GM23338 (cell line): Measurements from ENCODE around the gene XXYLT1.

ENCODE experiments used
- CREB1 ChIP-seq: fragments of 250-450 bp; sonication (Bioruptor Pico); IDR thresholded peaks from 2 replicates; pipeline ENCODE4 v1.5.0; 2020; ENCODE audit warnings: low read depth, mild to moderate bottlenecking, moderate library complexity
- EZH2 ChIP-seq: fragments of 200-600 bp; sonication (generic); IDR thresholded peaks from one replicate; pipeline ENCODE4 v1.8.0; 2017; ENCODE audit warnings: antibody characterized with exemption, mild to moderate bottlenecking, low read depth; ENCODE audit not compliant: unreplicated experiment
- EZH2phosphoT487 ChIP-seq: fragments of 200-600 bp; sonication (generic); IDR thresholded peaks from one replicate; pipeline ENCODE4 v1.8.1; 2018; ENCODE audit warnings: antibody characterized with exemption; ENCODE audit not compliant: unreplicated experiment
- JUNB ChIP-seq: IDR thresholded peaks from one replicate; pipeline ENCODE4 v1.6.1; 2016; ENCODE audit warnings: antibody characterized with exemption; ENCODE audit not compliant: unreplicated experiment
- POLR2AphosphoS5 ChIP-seq: IDR thresholded peaks from 2 replicates; pipeline ENCODE4 v1.6.1; 2016; ENCODE audit warnings: antibody characterized with exemption, low read depth
- ZNF331 ChIP-seq: fragments of 250-450 bp; sonication (Bioruptor Pico); IDR thresholded peaks from 2 replicates; pipeline ENCODE4 v1.5.0; 2020; ENCODE audit warnings: low read depth, mild to moderate bottlenecking, moderate library complexity
- TF ChIP-seq, protein P1 (sequence below), 2 experiments: fragments of 200-600 bp in 1 of 2; sonication (generic) in 1 of 2; conservative IDR thresholded peaks; 2 replicates each; pipeline versions ENCODE4 v1.5.1 to v1.6.1; 2016 to 2017; ENCODE audit warnings: antibody characterized with exemption in 2 of 2, low read depth in 2 of 2, mild to moderate bottlenecking in 2 of 2, moderate library complexity in 1 of 2
- TF ChIP-seq, protein P2 (sequence below): IDR thresholded peaks from one replicate; pipeline ENCODE4 v1.6.1; 2018; ENCODE audit warnings: antibody characterized with exemption; ENCODE audit not compliant: unreplicated experiment

DNA sequence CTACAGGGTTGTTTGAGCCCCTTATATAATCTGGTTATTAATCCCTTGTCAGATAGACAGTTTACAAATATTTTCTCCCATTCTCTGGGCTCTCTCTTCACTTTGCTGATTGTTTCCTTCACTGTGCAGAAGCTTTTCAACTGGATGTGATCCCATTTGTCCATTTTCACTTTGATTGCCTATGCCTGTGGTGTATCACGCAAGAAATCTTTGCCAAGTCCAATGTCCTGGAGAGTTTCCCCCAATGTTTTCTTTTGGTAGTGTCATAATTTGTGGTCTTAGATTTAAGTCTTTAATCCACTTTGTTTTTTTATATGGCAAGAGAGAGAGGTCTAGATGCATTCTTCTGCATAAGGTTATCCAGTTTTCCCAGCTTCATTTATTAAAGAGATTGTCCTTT, 40.7 kb downstream of the XXYLT1 start:
- TF ChIP-seq ZNF331 (CRISPR knock-in tag) (no peak), POLR2AphosphoS5 (no peak), EZH2phosphoT487 (no peak), EZH2 (no peak), CREB1 (CRISPR knock-in tag) (no peak), JUNB (no peak)
- TF ChIP-seq, protein P1, sequence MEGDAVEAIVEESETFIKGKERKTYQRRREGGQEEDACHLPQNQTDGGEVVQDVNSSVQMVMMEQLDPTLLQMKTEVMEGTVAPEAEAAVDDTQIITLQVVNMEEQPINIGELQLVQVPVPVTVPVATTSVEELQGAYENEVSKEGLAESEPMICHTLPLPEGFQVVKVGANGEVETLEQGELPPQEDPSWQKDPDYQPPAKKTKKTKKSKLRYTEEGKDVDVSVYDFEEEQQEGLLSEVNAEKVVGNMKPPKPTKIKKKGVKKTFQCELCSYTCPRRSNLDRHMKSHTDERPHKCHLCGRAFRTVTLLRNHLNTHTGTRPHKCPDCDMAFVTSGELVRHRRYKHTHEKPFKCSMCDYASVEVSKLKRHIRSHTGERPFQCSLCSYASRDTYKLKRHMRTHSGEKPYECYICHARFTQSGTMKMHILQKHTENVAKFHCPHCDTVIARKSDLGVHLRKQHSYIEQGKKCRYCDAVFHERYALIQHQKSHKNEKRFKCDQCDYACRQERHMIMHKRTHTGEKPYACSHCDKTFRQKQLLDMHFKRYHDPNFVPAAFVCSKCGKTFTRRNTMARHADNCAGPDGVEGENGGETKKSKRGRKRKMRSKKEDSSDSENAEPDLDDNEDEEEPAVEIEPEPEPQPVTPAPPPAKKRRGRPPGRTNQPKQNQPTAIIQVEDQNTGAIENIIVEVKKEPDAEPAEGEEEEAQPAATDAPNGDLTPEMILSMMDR (conservative IDR thresholded peaks at IDR 0.05; ENCODE audit: low read depth in 2 of 2) = no peak
- TF ChIP-seq, protein P2, sequence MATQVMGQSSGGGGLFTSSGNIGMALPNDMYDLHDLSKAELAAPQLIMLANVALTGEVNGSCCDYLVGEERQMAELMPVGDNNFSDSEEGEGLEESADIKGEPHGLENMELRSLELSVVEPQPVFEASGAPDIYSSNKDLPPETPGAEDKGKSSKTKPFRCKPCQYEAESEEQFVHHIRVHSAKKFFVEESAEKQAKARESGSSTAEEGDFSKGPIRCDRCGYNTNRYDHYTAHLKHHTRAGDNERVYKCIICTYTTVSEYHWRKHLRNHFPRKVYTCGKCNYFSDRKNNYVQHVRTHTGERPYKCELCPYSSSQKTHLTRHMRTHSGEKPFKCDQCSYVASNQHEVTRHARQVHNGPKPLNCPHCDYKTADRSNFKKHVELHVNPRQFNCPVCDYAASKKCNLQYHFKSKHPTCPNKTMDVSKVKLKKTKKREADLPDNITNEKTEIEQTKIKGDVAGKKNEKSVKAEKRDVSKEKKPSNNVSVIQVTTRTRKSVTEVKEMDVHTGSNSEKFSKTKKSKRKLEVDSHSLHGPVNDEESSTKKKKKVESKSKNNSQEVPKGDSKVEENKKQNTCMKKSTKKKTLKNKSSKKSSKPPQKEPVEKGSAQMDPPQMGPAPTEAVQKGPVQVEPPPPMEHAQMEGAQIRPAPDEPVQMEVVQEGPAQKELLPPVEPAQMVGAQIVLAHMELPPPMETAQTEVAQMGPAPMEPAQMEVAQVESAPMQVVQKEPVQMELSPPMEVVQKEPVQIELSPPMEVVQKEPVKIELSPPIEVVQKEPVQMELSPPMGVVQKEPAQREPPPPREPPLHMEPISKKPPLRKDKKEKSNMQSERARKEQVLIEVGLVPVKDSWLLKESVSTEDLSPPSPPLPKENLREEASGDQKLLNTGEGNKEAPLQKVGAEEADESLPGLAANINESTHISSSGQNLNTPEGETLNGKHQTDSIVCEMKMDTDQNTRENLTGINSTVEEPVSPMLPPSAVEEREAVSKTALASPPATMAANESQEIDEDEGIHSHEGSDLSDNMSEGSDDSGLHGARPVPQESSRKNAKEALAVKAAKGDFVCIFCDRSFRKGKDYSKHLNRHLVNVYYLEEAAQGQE = no peak
